H1 (cell line): ENCODE data around the gene SHISAL1.

Source experiments
- CTCF ChIP-seq, 3 experiments: IDR thresholded peaks; 1 replicate in 2 of 3; 2 replicates in 1 of 3; pipeline versions ENCODE4 v1.5.1 to v1.6.1; 2011; ENCODE audit warnings: low read length in 3 of 3, mild to moderate bottlenecking in 3 of 3, inconsistent platforms in 2 of 3, low read depth in 1 of 3, moderate library complexity in 1 of 3; ENCODE audit not compliant: insufficient read depth in 1 of 3; ENCODE audit errors: control extremely low read depth in 1 of 3
- EZH2 ChIP-seq: fragments of 200-600 bp; sonication (generic); IDR thresholded peaks from 2 replicates; pipeline ENCODE4 v1.7.1; 2012; ENCODE audit warnings: low read depth, mild to moderate bottlenecking, moderate library complexity, low read length, inconsistent platforms; ENCODE audit not compliant: severe bottlenecking
- MAX ChIP-seq: IDR thresholded peaks from 2 replicates; pipeline ENCODE4 v1.6.1; 2012; ENCODE audit warnings: inconsistent platforms
- POLR2A ChIP-seq, 2 experiments: IDR thresholded peaks; 1 replicate in 1 of 2; 2 replicates in 1 of 2; pipeline ENCODE4 v1.6.1; 2011; ENCODE audit warnings: low read depth in 2 of 2, low read length in 2 of 2, mild to moderate bottlenecking in 2 of 2; ENCODE audit errors: control extremely low read depth in 1 of 2
- ZNF274 ChIP-seq: IDR thresholded peaks from 2 replicates; pipeline ENCODE4 v1.7.0; 2012; ENCODE audit warnings: low read length, borderline replicate concordance; ENCODE audit errors: extremely low read depth

GRCh38 chr22:44202261-44202789 lies 110.4 kb downstream of the SHISAL1 start:
- no peak for TF ChIP-seq ZNF274
- TF ChIP-seq POLR2A (IDR thresholded peaks at IDR 0.05; ENCODE audit: control extremely low read depth in 1 of 2, low read depth in 2 of 2, low read length in 2 of 2) = no peak
- TF ChIP-seq MAX = no peak
- no peak for TF ChIP-seq CTCF (IDR thresholded peaks at IDR 0.05; ENCODE audit: control extremely low read depth in 1 of 3, insufficient read depth in 1 of 3, low read depth in 1 of 3, low read length in 3 of 3)
- no peak for TF ChIP-seq EZH2
